NCI-H2081 treated with DMSO at 0.1 percent for 48 hours (cell line): ENCODE data around the gene HLA-DPA1.
A peak's percentile ranks its signal among the peaks of the same experiment; 100 is the strongest.
"Not testable (repeated sequence)": the region's sequence is repeated elsewhere in the genome, so short reads cannot be mapped to it uniquely, and the experiment has no call there.

Source experiments
- DNase-seq: peaks from one replicate; lab custom pipeline; 2025; lab: John Stamatoyannopoulos, UW

The HLA-DPA1 gene

GRCh38 chr6:33073431-33073871 lies at the start of gene HLA-DPA1:
Gene HLA-DPA1, minus strand, starts transcription at chr6:33073649.
- DNase-seq = no peak

DNA sequence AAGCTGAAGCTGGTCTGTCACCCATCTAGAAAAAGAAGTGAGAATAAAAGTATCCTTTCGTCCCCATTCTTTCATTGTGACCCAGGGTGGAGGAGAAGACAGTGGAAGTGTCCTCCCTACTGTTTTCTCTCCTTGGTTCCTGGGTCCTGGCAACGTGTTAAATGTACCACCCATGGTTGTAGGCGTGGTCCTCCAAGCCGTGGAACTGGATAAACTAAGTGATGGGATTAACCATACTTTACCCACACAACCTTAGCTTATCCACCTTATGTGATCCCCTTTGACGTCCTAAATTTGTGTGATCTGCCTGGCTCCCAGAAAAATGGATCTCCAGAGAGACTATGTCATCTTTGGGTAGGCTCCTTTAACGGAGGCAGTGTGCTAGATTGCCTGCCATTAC lies 49.7 kb upstream of the HLA-DPA1 start:
- DNase-seq = no peak

- DNase-seq = no peak
Measured at GRCh38 chr6:33120001-33120400, 46.6 kb upstream of the HLA-DPA1 start.

DNA sequence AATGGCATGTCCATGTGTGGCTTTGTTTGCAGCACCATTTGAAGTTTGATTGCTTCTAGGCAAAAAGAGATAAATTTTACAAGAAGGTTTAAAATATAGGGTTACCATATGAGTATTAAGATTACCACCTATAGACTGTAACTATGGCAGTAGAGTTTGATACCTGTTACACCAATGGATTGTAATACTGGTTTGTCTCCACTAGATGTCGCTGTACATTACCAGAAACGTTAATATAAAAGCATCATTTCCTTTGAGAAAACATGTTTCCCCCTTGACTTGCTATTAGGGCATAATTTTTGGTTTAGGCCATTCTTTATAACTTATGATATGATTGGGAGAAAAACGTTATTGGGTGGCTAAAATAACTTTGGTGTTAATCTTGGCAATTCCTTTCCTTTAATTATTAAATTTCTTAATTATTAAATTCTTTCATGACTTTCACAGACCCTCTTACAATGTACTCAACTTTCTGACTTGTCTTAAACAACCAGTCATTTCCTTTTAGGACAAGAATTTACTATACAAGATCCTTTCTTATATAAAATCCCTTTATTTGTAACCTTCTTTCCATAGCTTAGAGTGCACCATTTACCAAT lies 45.2 kb upstream of the HLA-DPA1 start:
- DNase-seq = peak; percentile 16

GRCh38 chr6:33117811-33118277 lies 44.4 kb upstream of the HLA-DPA1 start:
- no peak for DNase-seq

GRCh38 chr6:33116841-33117711 lies 43.6 kb upstream of the HLA-DPA1 start:
- DNase-seq = no peak

DNA sequence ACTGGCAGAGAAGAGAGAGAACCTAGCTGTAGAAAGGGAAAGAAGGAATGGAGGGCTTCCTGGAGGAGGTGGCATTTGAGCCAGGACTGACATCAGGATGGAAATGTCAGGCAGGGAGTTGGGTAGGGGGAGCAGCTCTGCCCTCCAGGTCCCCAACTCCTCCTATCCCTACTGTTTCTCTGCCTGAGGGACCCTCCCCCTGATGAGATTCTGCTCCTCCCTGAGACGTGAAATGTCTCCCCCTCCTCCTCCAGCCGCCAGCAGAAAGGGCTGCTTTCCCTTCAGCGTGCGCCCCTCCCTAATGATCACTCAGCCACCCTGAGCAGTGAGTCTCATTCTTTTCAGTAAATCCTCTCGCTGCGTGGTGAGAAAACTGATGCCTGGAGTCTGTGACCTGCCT lies 43.0 kb upstream of the HLA-DPA1 start:
- no peak for DNase-seq

DNA sequence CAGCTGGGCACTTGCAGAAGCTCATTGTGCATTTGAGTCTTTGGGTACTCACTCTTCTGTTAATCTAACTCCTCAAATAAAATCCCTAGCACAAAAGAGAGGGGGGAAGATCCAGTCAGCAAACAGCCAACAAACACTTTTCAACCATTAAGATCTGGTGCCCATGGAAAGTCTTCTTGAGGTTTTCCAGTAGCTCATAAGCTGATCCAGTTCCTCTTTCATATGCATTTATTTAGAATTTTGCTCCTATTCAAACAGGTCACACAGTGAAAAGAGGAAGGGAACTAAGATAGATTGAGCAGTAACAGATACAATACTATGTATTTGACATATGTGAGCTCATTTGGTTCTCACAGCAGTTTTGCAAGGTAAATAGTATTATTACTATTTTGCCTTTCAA lies 41.0 kb upstream of the HLA-DPA1 start:
- no peak for DNase-seq

GRCh38 chr6:33113755-33114154 lies 40.3 kb upstream of the HLA-DPA1 start:
- no peak for DNase-seq

DNA sequence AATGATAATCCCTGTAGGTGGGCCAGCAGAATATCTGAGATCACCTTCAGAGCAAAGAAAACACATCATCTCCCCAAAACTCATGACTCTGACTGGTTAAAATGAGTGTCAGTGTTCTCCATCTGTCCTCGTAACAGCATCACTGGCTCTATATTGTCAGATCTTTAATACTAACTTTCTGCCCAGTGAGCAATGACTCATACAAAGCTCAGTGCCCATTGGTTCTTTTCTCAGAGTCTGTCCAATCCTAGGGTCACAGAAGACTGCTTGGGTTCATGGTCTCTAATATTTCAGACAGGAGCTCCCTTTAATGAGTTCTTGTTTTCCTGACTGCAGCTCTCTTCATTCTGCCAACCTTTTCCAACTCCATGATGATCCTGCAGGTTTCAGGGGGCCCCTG lies 38.7 kb upstream of the HLA-DPA1 start:
- DNase-seq = no peak

GRCh38 chr6:33108307-33108706 lies 34.9 kb upstream of the HLA-DPA1 start:
- DNase-seq = no peak

GRCh38 chr6:33107641-33108040 lies 34.2 kb upstream of the HLA-DPA1 start:
- DNase-seq = no peak

DNA sequence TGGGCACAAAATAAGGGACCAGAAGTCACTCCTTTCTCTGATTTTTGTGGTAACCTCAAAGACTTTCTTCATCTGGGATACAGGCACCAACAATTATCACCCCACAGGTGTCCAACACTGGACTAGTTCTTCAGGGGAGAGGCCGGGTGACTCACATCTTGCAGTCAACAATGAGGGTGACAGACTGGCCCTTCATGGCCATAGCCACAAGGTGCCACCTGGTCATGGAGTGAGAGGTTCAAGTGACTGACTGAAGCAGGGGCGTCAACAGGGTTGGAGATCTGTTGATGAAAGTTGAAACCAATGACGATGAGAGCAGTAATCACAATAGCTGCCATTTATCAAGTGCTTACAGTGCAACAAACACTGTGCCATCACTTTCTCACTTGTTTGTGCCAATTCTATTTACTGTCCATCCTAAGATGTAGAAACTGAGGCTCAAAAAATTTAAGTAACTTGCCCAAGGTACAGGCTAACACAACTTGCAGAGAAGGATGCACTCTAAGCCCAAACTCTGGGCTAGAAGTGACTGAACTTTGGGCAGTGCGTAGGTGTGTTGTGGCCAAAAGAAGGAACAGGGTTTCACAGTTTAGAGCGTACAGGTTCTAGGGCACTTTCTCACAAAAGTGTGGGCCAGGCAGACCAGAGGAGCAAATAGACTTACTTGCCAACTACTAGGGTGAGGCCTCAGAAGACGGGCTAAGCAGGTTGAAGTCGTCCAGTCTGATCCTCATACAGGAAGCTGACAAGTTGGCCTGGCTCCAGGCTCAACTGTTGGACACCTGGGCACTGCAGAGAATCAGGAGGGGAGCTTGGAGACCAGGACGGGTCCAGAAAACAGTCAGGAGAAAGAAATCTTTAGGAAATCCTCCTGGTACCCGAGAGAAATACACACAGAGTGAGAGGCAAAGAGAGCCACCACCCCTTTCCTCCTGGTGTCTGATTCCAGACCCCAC lies 32.7 kb upstream of the HLA-DPA1 start:
- DNase-seq = no peak

DNA sequence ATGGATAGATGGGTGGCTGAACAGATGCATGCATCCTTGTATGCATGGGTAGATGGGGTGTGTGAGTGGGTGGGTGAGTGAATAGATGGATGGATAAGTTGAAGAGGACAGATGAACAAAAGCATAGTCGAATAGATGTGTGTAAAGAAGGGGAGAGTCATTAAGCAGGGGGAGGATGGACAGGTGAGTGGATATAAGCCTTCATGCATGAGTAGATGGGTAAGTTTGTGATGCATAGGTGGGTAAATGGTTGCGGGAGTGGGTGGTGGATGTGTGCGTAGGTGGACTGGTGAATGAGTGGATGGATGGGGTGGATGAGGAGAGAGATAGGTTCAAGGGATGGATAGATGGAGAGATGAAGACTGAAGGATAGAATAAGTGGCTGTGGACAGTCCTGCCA lies 31.9 kb upstream of the HLA-DPA1 start:
- DNase-seq = no peak

- no peak for DNase-seq
Measured at GRCh38 chr6:33104887-33105286, 31.4 kb upstream of the HLA-DPA1 start.

DNA sequence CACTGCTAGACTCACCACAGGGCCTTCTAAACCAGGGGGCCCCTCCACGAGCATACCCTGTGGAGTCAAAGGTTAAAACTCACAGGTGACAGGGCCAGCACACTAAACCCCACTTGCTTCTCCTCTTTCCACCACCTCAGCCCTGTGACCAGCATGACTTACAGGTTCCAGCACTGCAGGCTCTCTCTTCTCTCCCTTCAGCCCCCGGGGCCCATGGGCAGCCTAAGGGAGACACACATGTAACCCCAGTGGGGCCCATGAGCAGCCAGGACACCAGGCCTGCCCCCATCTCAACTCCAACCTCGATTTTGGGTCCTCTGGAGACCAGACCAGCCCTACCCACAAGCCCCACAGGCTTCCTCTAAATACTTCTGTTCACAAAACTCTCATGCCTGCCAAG lies 30.3 kb upstream of the HLA-DPA1 start:
- DNase-seq = no peak

- not testable (repeated sequence) for DNase-seq
Measured at GRCh38 chr6:33101121-33101737, 27.8 kb upstream of the HLA-DPA1 start.

GRCh38 chr6:33095681-33096080 lies 22.2 kb upstream of the HLA-DPA1 start:
- DNase-seq = no peak

DNA sequence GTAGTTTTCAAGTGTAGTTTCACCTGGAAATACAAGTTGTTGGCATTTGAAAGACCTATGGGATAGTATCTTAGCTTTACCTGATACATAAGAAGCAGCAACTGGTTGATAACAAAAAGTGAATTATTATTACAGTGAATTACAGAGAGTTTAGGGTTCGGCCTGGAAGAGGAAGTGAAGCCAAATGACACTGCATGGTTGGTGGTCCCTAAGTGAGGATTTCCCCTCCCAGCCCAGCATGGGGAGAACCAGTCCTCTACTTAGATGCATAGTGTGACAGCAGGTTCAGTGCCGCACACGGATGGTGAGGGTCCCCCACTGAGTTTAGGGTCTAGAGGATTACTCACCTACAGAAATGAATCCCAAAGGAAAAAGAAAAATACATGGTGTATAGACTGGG lies 20.4 kb upstream of the HLA-DPA1 start:
- no peak for DNase-seq

DNA sequence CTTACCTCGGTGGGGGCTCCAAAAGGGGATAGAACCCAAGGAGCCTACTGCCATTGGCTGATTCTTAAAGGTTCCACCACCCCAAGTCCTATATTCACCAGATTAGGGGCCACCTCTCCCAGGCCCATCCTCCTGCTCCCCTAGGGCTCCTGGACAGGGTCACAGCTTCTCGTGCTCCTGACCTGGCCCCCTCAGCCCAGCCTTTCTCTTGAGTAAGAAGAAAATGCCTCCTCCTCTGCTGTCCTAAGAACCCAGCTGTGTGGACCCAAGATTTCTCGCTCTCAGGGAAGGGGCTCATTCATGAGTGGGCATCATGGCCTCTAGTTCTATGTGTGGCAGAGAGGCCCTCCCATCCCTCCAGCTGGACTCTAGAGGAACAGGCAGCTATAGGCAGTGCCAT lies 18.9 kb upstream of the HLA-DPA1 start:
- DNase-seq = no peak

DNA sequence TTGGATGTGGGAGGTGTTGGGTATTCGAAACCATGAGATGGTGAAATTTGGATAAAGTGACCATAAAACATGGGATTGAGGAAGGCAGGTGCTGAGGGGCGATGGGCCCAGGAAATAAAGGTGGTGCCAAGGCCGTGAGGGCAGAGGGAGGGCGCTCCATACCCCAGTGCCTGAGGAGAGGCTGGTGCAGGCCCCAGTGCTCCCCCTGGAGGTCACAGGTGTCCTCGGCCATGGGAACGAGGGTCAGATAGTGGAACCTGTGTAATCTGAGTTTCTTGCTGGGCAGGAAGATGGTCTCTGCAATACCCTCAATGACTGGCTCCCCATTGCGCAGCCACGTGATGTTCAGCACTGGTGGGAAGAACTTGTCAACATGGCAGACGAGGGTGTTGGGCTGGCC lies 18.5 kb upstream of the HLA-DPA1 start:
- DNase-seq = no peak
